ENCODE data around the gene PPARG.
"Not testable (repeated sequence)": the region's sequence is repeated elsewhere in the genome, so short reads cannot be mapped to it uniquely, and the experiment has no call there.

The PPARG gene

GRCh38 chr3:12280357-12280806 is 8.5 kb upstream of the PPARG start:
- no peak for DNase-seq (ENCODE audit: extremely low read depth, low read depth)
- TF ChIP-seq, protein P1, sequence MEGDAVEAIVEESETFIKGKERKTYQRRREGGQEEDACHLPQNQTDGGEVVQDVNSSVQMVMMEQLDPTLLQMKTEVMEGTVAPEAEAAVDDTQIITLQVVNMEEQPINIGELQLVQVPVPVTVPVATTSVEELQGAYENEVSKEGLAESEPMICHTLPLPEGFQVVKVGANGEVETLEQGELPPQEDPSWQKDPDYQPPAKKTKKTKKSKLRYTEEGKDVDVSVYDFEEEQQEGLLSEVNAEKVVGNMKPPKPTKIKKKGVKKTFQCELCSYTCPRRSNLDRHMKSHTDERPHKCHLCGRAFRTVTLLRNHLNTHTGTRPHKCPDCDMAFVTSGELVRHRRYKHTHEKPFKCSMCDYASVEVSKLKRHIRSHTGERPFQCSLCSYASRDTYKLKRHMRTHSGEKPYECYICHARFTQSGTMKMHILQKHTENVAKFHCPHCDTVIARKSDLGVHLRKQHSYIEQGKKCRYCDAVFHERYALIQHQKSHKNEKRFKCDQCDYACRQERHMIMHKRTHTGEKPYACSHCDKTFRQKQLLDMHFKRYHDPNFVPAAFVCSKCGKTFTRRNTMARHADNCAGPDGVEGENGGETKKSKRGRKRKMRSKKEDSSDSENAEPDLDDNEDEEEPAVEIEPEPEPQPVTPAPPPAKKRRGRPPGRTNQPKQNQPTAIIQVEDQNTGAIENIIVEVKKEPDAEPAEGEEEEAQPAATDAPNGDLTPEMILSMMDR (IDR thresholded peaks at IDR 0.05; ENCODE audit: low read depth, low read length): no peak

- DNase-seq (ENCODE audit: extremely low read depth, low read depth): no peak
- TF ChIP-seq, protein P1 (IDR thresholded peaks at IDR 0.05; ENCODE audit: low read depth, low read length): no peak
Observed at GRCh38 chr3:12284591-12284990, 4.3 kb upstream of the PPARG start.

- DNase-seq (ENCODE audit: extremely low read depth, low read depth): no peak
- TF ChIP-seq, protein P1 (IDR thresholded peaks at IDR 0.05; ENCODE audit: low read depth, low read length): no peak
Observed at GRCh38 chr3:12285003-12285555, 3.8 kb upstream of the PPARG start.

- DNase-seq (ENCODE audit: extremely low read depth, low read depth): not testable (repeated sequence)
Observed at GRCh38 chr3:12285779-12286178, 3.1 kb upstream of the PPARG start.

DNA sequence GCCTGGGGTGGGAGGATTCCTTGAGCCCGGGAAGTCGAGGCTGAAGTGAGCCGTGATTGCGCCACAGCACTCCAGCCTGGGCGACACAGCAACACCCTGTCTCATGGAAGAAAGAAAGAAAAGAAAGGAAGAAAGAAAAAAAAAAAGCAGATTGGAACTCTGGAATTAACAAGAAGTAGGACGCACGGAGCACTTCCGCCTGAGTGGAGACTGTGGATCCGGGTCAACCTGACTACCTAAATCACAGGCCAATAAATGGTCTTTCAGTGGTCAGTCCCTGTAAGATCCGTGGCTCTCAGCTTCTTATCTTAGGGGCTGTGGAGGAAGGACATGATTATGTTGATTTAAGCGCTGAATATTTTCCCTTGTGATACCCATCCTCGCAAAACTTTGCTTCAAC is 2.4 kb upstream of the PPARG start:
- DNase-seq (ENCODE audit: extremely low read depth, low read depth): no peak
- TF ChIP-seq, protein P1 (IDR thresholded peaks at IDR 0.05; ENCODE audit: low read depth, low read length): no peak

DNA sequence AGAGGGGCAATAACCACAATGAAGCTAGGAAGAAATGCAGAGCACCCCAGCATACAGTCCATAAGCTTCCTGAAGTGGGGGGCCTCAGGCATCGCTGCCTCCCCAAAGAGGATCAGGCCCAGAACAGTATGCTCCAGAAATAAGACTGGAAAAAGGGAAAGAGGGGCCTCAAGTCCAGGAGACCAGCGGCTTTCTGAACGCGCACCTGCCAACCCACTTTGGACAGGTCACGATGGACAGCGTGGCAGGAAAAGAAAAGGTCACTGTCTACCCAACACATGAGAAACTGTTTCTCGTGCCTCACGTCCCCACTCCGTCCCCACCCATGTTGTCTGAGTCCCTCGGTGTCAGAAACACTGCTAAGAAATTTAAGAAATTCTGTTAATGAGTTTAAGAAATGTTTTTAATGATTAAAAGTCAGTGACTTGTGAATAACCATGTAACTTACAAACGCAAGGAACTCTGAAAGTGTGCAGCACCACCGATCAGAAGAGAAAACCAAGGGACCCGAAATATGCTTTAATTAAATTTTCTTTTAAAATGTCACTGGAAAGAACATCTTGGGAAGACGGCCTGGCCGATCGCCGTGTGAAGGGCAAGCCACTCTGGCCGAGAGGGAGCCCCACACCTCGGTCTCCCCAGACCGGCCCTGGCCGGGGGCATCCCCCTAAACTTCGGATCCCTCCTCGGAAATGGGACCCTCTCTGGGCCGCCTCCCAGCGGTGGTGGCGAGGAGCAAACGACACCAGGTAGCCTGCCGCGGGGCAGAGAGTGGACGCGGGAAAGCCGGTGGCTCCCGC is 1.7 kb upstream of the PPARG start:
- TF ChIP-seq, protein P1 (IDR thresholded peaks at IDR 0.05; ENCODE audit: low read depth, low read length): peak; percentile 28

DNA sequence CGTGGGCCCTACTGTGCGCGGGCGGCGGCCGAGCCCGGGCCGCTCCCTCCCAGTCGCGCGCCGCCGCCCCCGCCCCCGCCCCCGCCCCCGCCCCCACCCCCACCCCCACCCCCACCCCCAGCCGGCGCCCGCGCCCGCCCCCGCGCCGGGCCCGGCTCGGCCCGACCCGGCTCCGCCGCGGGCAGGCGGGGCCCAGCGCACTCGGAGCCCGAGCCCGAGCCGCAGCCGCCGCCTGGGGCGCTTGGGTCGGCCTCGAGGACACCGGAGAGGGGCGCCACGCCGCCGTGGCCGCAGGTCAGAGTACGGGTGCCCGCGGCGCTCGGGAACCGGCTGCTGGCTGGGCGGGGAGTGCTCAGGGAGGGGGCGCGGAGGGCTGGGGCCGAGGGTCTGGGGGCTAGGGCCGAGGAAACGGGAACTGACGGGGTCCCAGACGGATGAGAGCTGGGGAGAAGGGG is 1.1 kb upstream of the PPARG start:
- no peak for DNase-seq (ENCODE audit: extremely low read depth, low read depth)
- TF ChIP-seq, protein P1 (IDR thresholded peaks at IDR 0.05; ENCODE audit: low read depth, low read length): no peak

More for the DNA sequence above, 1.7 kb upstream of the PPARG start:
- DNase-seq (ENCODE audit: extremely low read depth, low read depth): no peak

All from AG09319 (cell line).